IMR-90 (cell line): ENCODE measurements around the gene TRAK2. TPM values are rescaled to one million over a fixed set of nuclear protein-coding genes. Genes with fewer than 3 reads are reported as not detected.

Experiments used
- ATAC-seq: fragments of 200-7000 bp; cut with Tn5 transposase; 2 replicates; pipeline ENCODE4 v1.9.1; 2020; ENCODE audit warnings: low read depth, mild to moderate bottlenecking, moderate library complexity
- BruUV-seq: library from RNA; stranded (reverse); fragments of 400-500 nt; replicated peaks from 2 replicates; lab custom pipeline; 2021; lab: Mats Ljungman, UMichigan
- CTCF ChIA-PET: fragments of 300-600 bp; formaldehyde crosslinking; extraction: SDS; loops from one replicate; lab custom pipeline; 2021; ENCODE audit warnings: antibody characterized with exemption; lab: Yijun Ruan, JAX
- POLR2A ChIA-PET: fragments of 300-600 bp; sonication (Branson Sonifier 250); formaldehyde crosslinking; loops from one replicate; lab custom pipeline; 2022; ENCODE audit warnings: antibody characterized with exemption; ENCODE audit not compliant: unreplicated experiment; lab: Charles Lee
- DNase-seq: peaks from one replicate; pipeline ENCODE4 v3.0.0; 2013
- H2AFZ ChIP-seq: replicated peaks from 2 replicates; pipeline ENCODE3; 2013; ENCODE audit warnings: low read length, mild to moderate bottlenecking; ENCODE audit not compliant: poor library complexity
- H2AK5ac ChIP-seq: 2 replicates; pipeline ENCODE4 v1.6.1; 2013; ENCODE audit warnings: low read depth, low read length, inconsistent platforms
- H2AK9ac ChIP-seq: replicated peaks from 2 replicates; pipeline ENCODE3; 2013; ENCODE audit warnings: mild to moderate bottlenecking, low read depth, low read length, moderate library complexity; ENCODE audit not compliant: poor library complexity
- H2BK120ac ChIP-seq: 2 replicates; pipeline ENCODE4 v1.6.1; 2013; ENCODE audit warnings: low read depth, low read length, inconsistent platforms
- H2BK15ac ChIP-seq: 3 replicates; pipeline ENCODE4 v1.6.1; 2013; ENCODE audit warnings: low read depth, low read length, inconsistent platforms
- H2BK20ac ChIP-seq: 2 replicates; pipeline ENCODE4 v1.6.1; 2013; ENCODE audit warnings: low read depth, mild to moderate bottlenecking, inconsistent platforms, low read length, moderate library complexity
- H2BK5ac ChIP-seq: 2 replicates; pipeline ENCODE4 v1.6.1; 2013; ENCODE audit warnings: mild to moderate bottlenecking, low read depth, low read length, inconsistent platforms; ENCODE audit not compliant: poor library complexity, severe bottlenecking
- H3K14ac ChIP-seq: replicated peaks from 2 replicates; pipeline ENCODE4 v1.6.1; 2013; ENCODE audit warnings: low read depth, low read length, inconsistent platforms
- H3K18ac ChIP-seq: 2 replicates; pipeline ENCODE4 v1.6.1; 2013; ENCODE audit warnings: low read depth, low read length, control low read depth
- H3K23ac ChIP-seq: 2 replicates; pipeline ENCODE4 v1.6.1; 2013; ENCODE audit warnings: low read depth, low read length, inconsistent platforms
- H3K27ac ChIP-seq: 2 replicates; pipeline ENCODE4 v1.5.1; 2013; ENCODE audit warnings: mild to moderate bottlenecking, control low read depth, low read length; ENCODE audit not compliant: insufficient read depth
- H3K27me3 ChIP-seq: 2 replicates; pipeline ENCODE4 v1.6.1; 2013; ENCODE audit warnings: low read length; ENCODE audit not compliant: control insufficient read depth, insufficient read depth
- H3K36me3 ChIP-seq: 2 replicates; pipeline ENCODE4 v1.6.1; 2013; ENCODE audit warnings: low read length, mixed read lengths; ENCODE audit not compliant: control insufficient read depth, insufficient read depth
- H3K4ac ChIP-seq: 2 replicates; pipeline ENCODE4 v1.6.1; 2013; ENCODE audit warnings: low read depth, low read length, inconsistent platforms
- H3K4me1 ChIP-seq: 2 replicates; pipeline ENCODE4 v1.6.1; 2013; ENCODE audit warnings: low read length, mixed read lengths; ENCODE audit not compliant: control insufficient read depth, insufficient read depth
- H3K4me2 ChIP-seq: 2 replicates; pipeline ENCODE4 v1.6.1; 2013; ENCODE audit warnings: low read depth, mild to moderate bottlenecking, control low read depth, low read length, moderate library complexity
- H3K4me3 ChIP-seq: 2 replicates; pipeline ENCODE4 v1.5.1; 2013; ENCODE audit warnings: low read depth, mild to moderate bottlenecking, control low read depth, low read length, moderate library complexity; ENCODE audit not compliant: insufficient read depth
- H3K56ac ChIP-seq: 2 replicates; pipeline ENCODE4 v1.6.1; 2013; ENCODE audit warnings: low read length, inconsistent platforms; ENCODE audit not compliant: insufficient read depth; ENCODE audit errors: extremely low read depth
- H3K79me1 ChIP-seq, 2 experiments: 2 replicates each; pipeline ENCODE4 v1.6.1; 2013; ENCODE audit warnings: low read length in 2 of 2, inconsistent platforms in 1 of 2, low read depth in 1 of 2
- H3K9ac ChIP-seq: 2 replicates; pipeline ENCODE4 v1.6.1; 2013; ENCODE audit warnings: low read depth, low read length, control low read depth
- H3K9me1 ChIP-seq: 2 replicates; pipeline ENCODE4 v1.6.1; 2013; ENCODE audit warnings: low read length, inconsistent platforms; ENCODE audit not compliant: insufficient read depth
- H3K9me3 ChIP-seq: 2 replicates; pipeline ENCODE4 v1.6.1; 2013; ENCODE audit warnings: low read length; ENCODE audit not compliant: control insufficient read depth, insufficient read depth
- H4K20me1 ChIP-seq: 2 replicates; pipeline ENCODE4 v1.6.1; 2013; ENCODE audit warnings: low read length, inconsistent platforms; ENCODE audit not compliant: insufficient read depth
- H4K5ac ChIP-seq: 2 replicates; pipeline ENCODE4 v1.6.1; 2013; ENCODE audit warnings: mild to moderate bottlenecking, low read depth, low read length, control low read depth
- H4K8ac ChIP-seq, 2 experiments: 2 replicates each; pipeline ENCODE4 v1.6.1; 2013; ENCODE audit warnings: low read depth in 2 of 2, low read length in 2 of 2, control low read depth in 1 of 2, inconsistent platforms in 1 of 2
- H4K91ac ChIP-seq: 2 replicates; pipeline ENCODE4 v1.6.1; 2013; ENCODE audit warnings: low read depth, low read length, inconsistent platforms; ENCODE audit not compliant: insufficient read depth
- BHLHE40 ChIP-seq: fragments of 150-350 bp; IDR thresholded peaks from 2 replicates; pipeline ENCODE4 v1.6.1; 2016; ENCODE audit warnings: mild to moderate bottlenecking, low read depth, low read length
- CEBPB ChIP-seq: IDR thresholded peaks from 2 replicates; pipeline ENCODE4 v1.6.1; 2012; ENCODE audit warnings: low read depth, low read length, improper control_type of control experiment
- CHD1 ChIP-seq: IDR thresholded peaks from 2 replicates; pipeline ENCODE4 v1.6.1; 2012; ENCODE audit warnings: low read depth, low read length, improper control_type of control experiment
- MAFK ChIP-seq: IDR thresholded peaks from 2 replicates; pipeline ENCODE4 v1.6.1; 2012; ENCODE audit warnings: low read depth, low read length, improper control_type of control experiment
- NFE2L2 ChIP-seq: fragments of 150-350 bp; IDR thresholded peaks from 2 replicates; pipeline ENCODE4 v1.6.1; 2016; ENCODE audit warnings: low read depth, mild to moderate bottlenecking, low read length
- POLR2A ChIP-seq: IDR thresholded peaks from 2 replicates; pipeline ENCODE4 v1.6.1; 2012; ENCODE audit warnings: mild to moderate bottlenecking, low read depth, low read length
- RAD21 ChIP-seq: IDR thresholded peaks from 2 replicates; pipeline ENCODE4 v1.6.1; 2012; ENCODE audit warnings: low read length, improper control_type of control experiment
- RCOR1 ChIP-seq: IDR thresholded peaks from 2 replicates; pipeline ENCODE4 v1.6.1; 2012; ENCODE audit warnings: mild to moderate bottlenecking, low read length, improper control_type of control experiment; ENCODE audit not compliant: insufficient replicate concordance
- SMC3 ChIP-seq: fragments of 150-350 bp; IDR thresholded peaks from 2 replicates; pipeline ENCODE4 v1.6.1; 2016; ENCODE audit warnings: low read depth, mild to moderate bottlenecking, antibody characterized with exemption, low read length, moderate library complexity
- WGBS, 2 experiments: methylation state at CpG; one replicate each; pipeline versions ENCODE4 v1.1.5 to v1.1.7; 2013; ENCODE audit warnings: missing lambda C conversion rate in 2 of 2; ENCODE audit not compliant: insufficient read length in 1 of 2; ENCODE audit errors: extremely low coverage in 2 of 2; 5-methylcytosine and 5-hydroxymethylcytosine counted together
- dilution Hi-C: fragments of 300-500 bp; cut with HindIII; formaldehyde crosslinking; loops from one replicate; pipeline ENCODE4 v1.14.3; 2018; ENCODE audit warnings: low sequenced_read_pairs; ENCODE audit not compliant: unreplicated experiment
- in situ Hi-C: fragments of 300-500 bp; cut with MboI; formaldehyde crosslinking; loops from 3 replicates; pipeline ENCODE4 v1.14.3; 2019; ENCODE audit warnings: low sequenced_read_pairs, inconsistent platforms, mixed read lengths
- intact Hi-C: fragments of 100-400 bp; cut with micrococcal nuclease; formaldehyde crosslinking; loops from 2 replicates; pipeline ENCODE4 v1.10.0; 2022
- polyA plus RNA-seq, 3 experiments: library from polyadenylated mRNA; depleted of rRNA; stranded (reverse); fragments of >200 nt; gene quantifications; 2 replicates each; pipeline ENCODE4 v1.2.3, GENCODE V29; 2012; ENCODE audit warnings: low replicate concordance in 1 of 3
- total RNA-seq: library from RNA; depleted of rRNA; stranded (reverse); fragments of >200 nt; gene quantifications from 2 replicates; pipeline ENCODE4 v1.2.3, GENCODE V29; 2012
- TF ChIP-seq, protein P1 (sequence below): fragments of 150-350 bp; IDR thresholded peaks from 2 replicates; pipeline ENCODE4 v1.6.1; 2017; ENCODE audit warnings: mild to moderate bottlenecking, antibody characterized with exemption, low read length, low read depth
- TF ChIP-seq, protein P2 (sequence below): fragments of 150-350 bp; IDR thresholded peaks from 2 replicates; pipeline ENCODE4 v1.6.1; 2016; ENCODE audit warnings: low read depth, mild to moderate bottlenecking, low read length, moderate library complexity, borderline replicate concordance

TRAK2 gene
- total and polyA plus RNA-seq, 2 of the 4 experiments (the other 2 are of a cell fraction), result 13.1 to 65.4 TPM

DNA sequence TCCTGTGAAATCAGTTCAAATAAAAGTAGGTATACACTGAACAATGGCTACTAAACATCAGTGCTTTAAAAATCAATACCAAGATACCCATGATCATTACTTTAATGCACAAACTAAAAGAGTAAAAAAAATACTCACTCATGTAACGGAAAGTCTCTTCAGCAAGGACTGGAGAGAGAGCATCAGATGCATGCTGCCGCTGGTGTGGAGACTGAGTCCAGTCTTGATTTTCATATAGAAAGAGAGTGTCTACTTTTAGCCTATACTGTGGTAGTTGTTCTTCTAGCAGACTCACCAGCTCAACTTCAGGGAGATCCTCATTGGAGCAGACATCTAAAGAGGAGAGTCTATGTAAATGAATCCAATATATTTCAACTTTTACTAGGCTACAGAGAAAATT lies 44.0 kb downstream of the TRAK2 start:
- no peak overlapping the region for H3K18ac ChIP-seq
- H4K8ac ChIP-seq, result no peak overlapping the region
- H3K4me2 ChIP-seq, result no peak overlapping the region
- H3K9ac ChIP-seq, result no peak overlapping the region
- no CpG with 5 or more reads among the region's 2 CpGs for WGBS, 2 experiments
- no peak for ATAC-seq
- no peak overlapping the region for H2AK5ac ChIP-seq
- H3K27me3 ChIP-seq, result no peaks in the 10 kb centered on the region
- H3K36me3 ChIP-seq, result 0 out of 2 replicates have a peak, but pooled peaks cover 2% of the 10 kb centered on the region
- TF ChIP-seq POLR2A (no peak), NFE2L2 (no peak), CEBPB (no peak), MAFK (no peak), CHD1 (no peak), BHLHE40 (no peak), SMC3 (no peak), RAD21 (no peak), RCOR1 (no peak)
- TF ChIP-seq, protein P1, sequence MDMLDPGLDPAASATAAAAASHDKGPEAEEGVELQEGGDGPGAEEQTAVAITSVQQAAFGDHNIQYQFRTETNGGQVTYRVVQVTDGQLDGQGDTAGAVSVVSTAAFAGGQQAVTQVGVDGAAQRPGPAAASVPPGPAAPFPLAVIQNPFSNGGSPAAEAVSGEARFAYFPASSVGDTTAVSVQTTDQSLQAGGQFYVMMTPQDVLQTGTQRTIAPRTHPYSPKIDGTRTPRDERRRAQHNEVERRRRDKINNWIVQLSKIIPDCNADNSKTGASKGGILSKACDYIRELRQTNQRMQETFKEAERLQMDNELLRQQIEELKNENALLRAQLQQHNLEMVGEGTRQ, result no peak
- TF ChIP-seq, protein P2, sequence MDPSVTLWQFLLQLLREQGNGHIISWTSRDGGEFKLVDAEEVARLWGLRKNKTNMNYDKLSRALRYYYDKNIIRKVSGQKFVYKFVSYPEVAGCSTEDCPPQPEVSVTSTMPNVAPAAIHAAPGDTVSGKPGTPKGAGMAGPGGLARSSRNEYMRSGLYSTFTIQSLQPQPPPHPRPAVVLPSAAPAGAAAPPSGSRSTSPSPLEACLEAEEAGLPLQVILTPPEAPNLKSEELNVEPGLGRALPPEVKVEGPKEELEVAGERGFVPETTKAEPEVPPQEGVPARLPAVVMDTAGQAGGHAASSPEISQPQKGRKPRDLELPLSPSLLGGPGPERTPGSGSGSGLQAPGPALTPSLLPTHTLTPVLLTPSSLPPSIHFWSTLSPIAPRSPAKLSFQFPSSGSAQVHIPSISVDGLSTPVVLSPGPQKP, result no peak
- no peak overlapping the region; the same call in 1 of the 2 replicates for H3K23ac ChIP-seq
- H3K4me3 ChIP-seq, result no peak overlapping the region
- H2AK9ac ChIP-seq, result no peak overlapping the region
- H3K56ac ChIP-seq, result no peak overlapping the region
- no peaks in the 10 kb centered on the region for H4K20me1 ChIP-seq
- peaks cover 20 to 42% of the 10 kb centered on the region in 2 experiments for H3K79me1 ChIP-seq
- intact Hi-C loops, result no loop called here
- DNase-seq, result peak; percentile 36
- no peak overlapping the region for H2BK120ac ChIP-seq
- H4K91ac ChIP-seq, result 0 out of 2 replicates have a peak overlapping the region, but pooled peaks have one; percentile 66
- dilution Hi-C loops, result no loop called here
- no peak overlapping the region for H4K5ac ChIP-seq
- ChIA-PET POLR2A (no interaction called here), CTCF (no interaction called here)
- no peak overlapping the region for H2AFZ ChIP-seq
- no peak overlapping the region for H2BK5ac ChIP-seq
- H3K4me1 ChIP-seq, result peaks cover 11% of the 10 kb centered on the region
- H3K14ac ChIP-seq, result no peak overlapping the region
- no peaks in the 10 kb centered on the region for H3K9me3 ChIP-seq
- in situ Hi-C loops, result no loop called here
- no peak overlapping the region for H3K27ac ChIP-seq
- 0 out of 2 replicates have a peak overlapping the region, but pooled peaks have one; percentile 32 for H2BK20ac ChIP-seq
- no peaks in the 10 kb centered on the region for H3K9me1 ChIP-seq
- 0 out of 3 replicates have a peak overlapping the region, but pooled peaks have one; percentile 15 for H2BK15ac ChIP-seq
- BruUV-seq, result no TSS peak
- H3K4ac ChIP-seq, result 0 out of 2 replicates have a peak overlapping the region, but pooled peaks have one; percentile 28
